Thoracic aorta (tissue), 2 donors: Measurements from ENCODE around the gene NRXN2. TPM values are rescaled to one million over a fixed set of nuclear protein-coding genes. Genes with fewer than 3 reads are reported as not detected.

Source experiments
- ATAC-seq: fragments of 150-250 bp; one replicate; pipeline ENCODE4 v1.8.0; 2017; ENCODE audit warnings: low read depth; ENCODE audit not compliant: insufficient number of reproducible peaks, low FRiP score
- DNase-seq: peaks from one replicate; pipeline ENCODE4 v3.0.0-alpha.2; 2020; ENCODE audit warnings: low spot score
- H3K27ac ChIP-seq, 2 donors: fragments of 200-600 bp; sonication (generic); 1 replicate in 1 of 2; 2 replicates in 1 of 2; pipeline ENCODE4 v1.5.1; 2016; ENCODE audit warnings: mild to moderate bottlenecking in 2 of 2, moderate library complexity in 2 of 2
- H3K27me3 ChIP-seq: fragments of 200-600 bp; sonication (generic); replicated peaks from 2 replicates; pipeline ENCODE4 v1.6.0; 2016; ENCODE audit warnings: mild to moderate bottlenecking; ENCODE audit not compliant: insufficient read depth
- H3K36me3 ChIP-seq: fragments of 200-600 bp; sonication (generic); one replicate; pipeline ENCODE4 v1.5.1; 2016
- H3K4me1 ChIP-seq, 2 donors: fragments of 200-600 bp; sonication (generic); 1 replicate in 1 of 2; 2 replicates in 1 of 2; pipeline versions ENCODE4 v1.5.1 to v1.6.0; 2016; ENCODE audit warnings: low read depth in 2 of 2, mild to moderate bottlenecking in 1 of 2; ENCODE audit not compliant: control insufficient read depth in 1 of 2
- H3K4me3 ChIP-seq: fragments of 200-600 bp; sonication (generic); 2 replicates; pipeline ENCODE4 v1.5.1; 2016; ENCODE audit warnings: mild to moderate bottlenecking
- H3K9me3 ChIP-seq: fragments of 200-600 bp; sonication (generic); 2 replicates; pipeline ENCODE4 v1.5.1; 2016
- total RNA-seq, 2 donors: library from RNA; depleted of rRNA; stranded (reverse); fragments of >200 nt; gene quantifications; one replicate each; pipeline versions ENCODE4 v1.1.0 to v1.2.3, GENCODE V29; 2016
- TF ChIP-seq, protein P1 (sequence below): fragments of 200-600 bp; sonication (generic); IDR thresholded peaks from one replicate; pipeline ENCODE4 v1.5.1; 2019; ENCODE audit warnings: antibody characterized with exemption

Gene NRXN2
- total RNA-seq, 2 donors from 2014 or later, result 40.3 to 41.3 TPM

DNA sequence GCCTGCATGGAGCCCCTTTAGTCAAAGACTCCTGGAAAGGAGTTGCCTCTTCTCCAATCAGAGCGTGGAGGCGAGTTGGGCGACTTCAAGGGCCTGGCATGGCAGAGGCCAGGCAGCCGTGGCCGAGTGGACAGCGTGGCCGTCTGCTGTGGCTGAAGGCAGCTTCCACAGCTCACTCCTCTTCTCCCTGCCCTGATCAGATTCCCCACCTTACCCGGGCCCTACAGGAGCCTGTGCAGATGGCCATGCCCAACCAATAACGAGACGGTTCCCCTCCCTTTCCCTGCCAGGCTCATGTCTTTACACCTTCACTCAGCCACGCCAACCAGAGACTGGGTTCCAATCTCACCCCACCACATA lies 152.0 kb downstream of the NRXN2 start:
- no peak for DNase-seq
- TF ChIP-seq, protein P1, sequence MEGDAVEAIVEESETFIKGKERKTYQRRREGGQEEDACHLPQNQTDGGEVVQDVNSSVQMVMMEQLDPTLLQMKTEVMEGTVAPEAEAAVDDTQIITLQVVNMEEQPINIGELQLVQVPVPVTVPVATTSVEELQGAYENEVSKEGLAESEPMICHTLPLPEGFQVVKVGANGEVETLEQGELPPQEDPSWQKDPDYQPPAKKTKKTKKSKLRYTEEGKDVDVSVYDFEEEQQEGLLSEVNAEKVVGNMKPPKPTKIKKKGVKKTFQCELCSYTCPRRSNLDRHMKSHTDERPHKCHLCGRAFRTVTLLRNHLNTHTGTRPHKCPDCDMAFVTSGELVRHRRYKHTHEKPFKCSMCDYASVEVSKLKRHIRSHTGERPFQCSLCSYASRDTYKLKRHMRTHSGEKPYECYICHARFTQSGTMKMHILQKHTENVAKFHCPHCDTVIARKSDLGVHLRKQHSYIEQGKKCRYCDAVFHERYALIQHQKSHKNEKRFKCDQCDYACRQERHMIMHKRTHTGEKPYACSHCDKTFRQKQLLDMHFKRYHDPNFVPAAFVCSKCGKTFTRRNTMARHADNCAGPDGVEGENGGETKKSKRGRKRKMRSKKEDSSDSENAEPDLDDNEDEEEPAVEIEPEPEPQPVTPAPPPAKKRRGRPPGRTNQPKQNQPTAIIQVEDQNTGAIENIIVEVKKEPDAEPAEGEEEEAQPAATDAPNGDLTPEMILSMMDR, result no peak
- no peaks in the 10 kb centered on the region for H3K9me3 ChIP-seq
- no peaks in the 10 kb centered on the region for H3K27me3 ChIP-seq
- no peak for ATAC-seq
- H3K27ac ChIP-seq, result no peak overlapping the region
- H3K4me3 ChIP-seq, result no peak overlapping the region
- H3K36me3 ChIP-seq, result no peaks in the 10 kb centered on the region
- H3K4me1 ChIP-seq, result no peaks in the 10 kb centered on the region

DNA sequence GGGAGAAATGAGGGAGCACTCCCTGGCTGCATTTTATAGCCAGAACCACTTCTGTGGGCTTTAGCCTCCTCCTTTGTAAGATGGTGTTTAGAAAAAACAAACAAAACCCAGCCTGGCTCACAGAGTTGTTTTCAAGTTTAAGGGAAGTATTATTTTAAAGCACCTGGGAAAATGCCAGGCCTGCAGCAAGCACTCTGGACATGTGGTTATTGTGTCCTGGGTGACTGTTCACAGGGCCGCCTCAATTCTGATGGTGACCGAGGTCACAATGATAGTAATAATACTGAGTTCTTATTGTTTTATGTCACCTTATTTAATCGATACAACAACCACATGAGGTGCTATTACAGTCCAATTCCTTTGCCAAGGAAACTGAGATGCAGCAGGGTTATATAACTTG lies 152.7 kb downstream of the NRXN2 start:
- no peaks in the 10 kb centered on the region for H3K9me3 ChIP-seq
- no peaks in the 10 kb centered on the region for H3K36me3 ChIP-seq
- no peaks in the 10 kb centered on the region for H3K4me1 ChIP-seq
- no peak for DNase-seq
- TF ChIP-seq, protein P1, result no peak
- no peak overlapping the region for H3K4me3 ChIP-seq
- no peak for ATAC-seq
- H3K27me3 ChIP-seq, result no peaks in the 10 kb centered on the region
- H3K27ac ChIP-seq, result no peak overlapping the region

DNA sequence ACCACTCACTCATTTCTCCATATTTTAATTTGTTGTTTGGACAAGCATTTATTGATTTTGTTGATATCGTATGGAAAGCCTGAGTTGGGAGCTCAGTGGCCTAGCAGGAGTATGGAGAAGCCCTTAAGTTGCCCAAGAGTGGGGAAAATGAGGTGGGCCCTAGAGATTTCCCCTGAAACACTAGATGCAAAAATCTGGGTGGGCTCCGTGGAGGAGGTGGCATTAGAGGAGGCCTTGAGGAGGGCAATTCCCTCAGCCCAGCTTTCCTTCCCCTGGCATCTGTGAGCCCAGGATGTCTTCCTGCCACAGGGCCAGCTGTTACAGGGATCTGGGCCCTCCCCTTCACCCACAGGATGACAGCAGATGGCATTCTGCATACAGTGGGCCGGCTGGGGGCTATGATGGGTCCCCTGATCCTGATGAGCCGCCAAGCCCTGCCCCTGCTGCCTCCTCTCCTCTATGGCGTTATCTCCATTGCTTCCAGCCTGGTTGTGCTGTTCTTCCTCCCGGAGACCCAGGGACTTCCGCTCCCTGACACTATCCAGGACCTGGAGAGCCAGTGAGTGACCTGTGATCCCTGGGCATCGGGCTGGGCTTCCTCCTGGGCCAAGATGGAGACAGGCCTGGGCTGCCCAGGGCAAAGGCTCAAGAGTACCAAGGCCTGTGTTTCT lies 153.6 kb downstream of the NRXN2 start:
- H3K36me3 ChIP-seq, result no peaks in the 10 kb centered on the region
- no peaks in the 10 kb centered on the region for H3K4me1 ChIP-seq
- no peak for ATAC-seq
- no peaks in the 10 kb centered on the region for H3K9me3 ChIP-seq
- no peaks in the 10 kb centered on the region for H3K27me3 ChIP-seq
- no peak overlapping the region for H3K27ac ChIP-seq
- H3K4me3 ChIP-seq, result no peak overlapping the region
- TF ChIP-seq, protein P1, result no peak
- no peak for DNase-seq

DNA sequence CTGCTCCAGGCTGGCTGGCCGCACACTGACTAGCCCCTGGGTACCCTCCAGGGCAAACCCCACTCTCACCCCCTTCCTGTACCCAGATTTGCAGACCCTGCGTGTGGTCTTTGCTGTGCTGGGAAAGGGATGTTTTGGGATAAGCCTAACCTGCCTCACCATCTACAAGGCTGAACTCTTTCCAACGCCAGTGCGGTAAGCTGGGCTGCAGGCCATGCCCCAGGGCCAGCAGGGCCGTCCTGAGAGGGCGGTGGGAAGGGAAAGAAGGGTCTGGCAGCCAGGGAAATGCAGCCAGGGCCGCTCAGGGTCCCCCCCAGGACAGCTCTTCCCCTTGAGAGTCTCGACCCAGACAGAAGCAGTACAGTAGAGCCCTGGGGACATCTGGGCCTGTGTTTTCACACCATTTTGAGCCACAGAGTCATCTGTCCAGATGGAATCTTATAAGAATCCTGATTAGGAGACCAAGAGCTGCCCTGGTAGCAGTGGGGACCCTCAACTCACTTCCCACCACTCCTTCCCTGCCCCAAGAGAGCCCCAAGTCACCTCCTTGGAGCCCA lies 154.3 kb downstream of the NRXN2 start:
- TF ChIP-seq, protein P1, result no peak
- no peak for DNase-seq
- no peak for ATAC-seq

DNA sequence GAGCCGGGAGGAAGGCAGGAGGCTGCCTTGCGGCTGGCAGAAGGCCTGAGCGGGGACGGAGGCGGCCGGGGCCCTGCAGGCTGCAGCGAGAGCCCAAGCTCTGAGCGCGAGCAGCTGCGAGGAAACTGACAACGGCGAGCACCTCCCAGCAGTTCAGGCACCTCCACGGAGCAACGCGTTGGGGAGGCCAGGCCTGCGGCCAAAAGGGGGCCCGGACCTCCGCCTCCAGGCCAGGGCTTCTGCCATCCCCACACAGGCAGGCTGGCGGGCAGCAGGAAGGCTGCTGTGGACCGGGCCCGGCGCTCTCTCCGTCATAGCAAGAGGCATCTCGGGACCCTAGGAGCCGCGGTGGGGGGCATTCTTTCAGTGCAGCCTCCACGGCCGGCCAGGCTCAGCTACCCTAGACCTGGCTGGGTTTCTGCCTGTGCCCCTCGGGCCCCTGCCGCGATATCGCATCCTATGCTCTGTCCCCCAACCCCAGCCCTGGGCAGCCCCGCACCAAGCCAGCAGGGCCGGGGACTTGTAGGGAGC lies 154.9 kb downstream of the NRXN2 start:
- TF ChIP-seq, protein P1, result no peak
- Histone ChIP-seq H3K4me3 (no peak overlapping the region), H3K27me3 (no peaks in the 10 kb centered on the region), H3K27ac (no peak overlapping the region), H3K9me3 (no peaks in the 10 kb centered on the region), H3K36me3 (no peaks in the 10 kb centered on the region), H3K4me1 (no peaks in the 10 kb centered on the region)
- no peak for DNase-seq
- ATAC-seq, result no peak

More for the DNA sequence above, 154.3 kb downstream of the NRXN2 start:
- H3K27ac ChIP-seq, result no peak overlapping the region
- no peaks in the 10 kb centered on the region for H3K27me3 ChIP-seq
- H3K4me1 ChIP-seq, result no peaks in the 10 kb centered on the region
- no peaks in the 10 kb centered on the region for H3K9me3 ChIP-seq
- no peaks in the 10 kb centered on the region for H3K36me3 ChIP-seq
- H3K4me3 ChIP-seq, result no peak overlapping the region
